Heart right ventricle (tissue), 16 donors: ENCODE data around the gene TRIM23. TPM values are rescaled to one million over a fixed set of nuclear protein-coding genes. Genes with fewer than 3 reads are reported as not detected.

Experiments used
- ATAC-seq, 8 donors: fragments of 200-7000 bp; cut with Tn5 transposase; one replicate each; pipeline ENCODE4 v1.9.1; 2020; ENCODE audit warnings: mild to moderate bottlenecking in 8 of 8, moderate library complexity in 8 of 8, moderate number of reproducible peaks in 1 of 8
- DNase-seq, 2 donors: peaks; one replicate each; pipeline ENCODE4 v3.0.0-alpha.2; 2020
- H3K27ac ChIP-seq, 10 donors: fragments of 200-600 bp; sonication (generic) in 2 of 10; one replicate each; pipeline versions ENCODE4 v1.5.0 to v1.8.0; 2020 to 2022; ENCODE audit warnings: mild to moderate bottlenecking in 3 of 10
- H3K27me3 ChIP-seq, 7 donors: fragments of 200-600 bp; one replicate each; pipeline ENCODE4 v1.8.0; 2021 to 2022; ENCODE audit warnings: mild to moderate bottlenecking in 2 of 7
- H3K36me3 ChIP-seq, 9 donors: fragments of 200-600 bp; sonication (generic) in 1 of 9; one replicate each; pipeline versions ENCODE4 v1.5.0 to v1.8.0; 2020 to 2022; ENCODE audit warnings: mild to moderate bottlenecking in 2 of 9
- H3K4me1 ChIP-seq, 9 donors: fragments of 200-600 bp; sonication (generic) in 1 of 9; one replicate each; pipeline versions ENCODE4 v1.5.0 to v1.8.0; 2020 to 2022; ENCODE audit warnings: mild to moderate bottlenecking in 4 of 9
- H3K4me3 ChIP-seq, 10 donors: fragments of 200-600 bp; sonication (generic) in 2 of 10; one replicate each; pipeline versions ENCODE4 v1.5.0 to v1.8.0; 2020 to 2022; ENCODE audit warnings: mild to moderate bottlenecking in 7 of 10, moderate library complexity in 2 of 10
- H3K9me3 ChIP-seq, 11 donors: fragments of 200-600 bp in 10 of 11; sonication (generic) in 2 of 11; one replicate each; pipeline versions ENCODE4 v1.5.0 to v1.8.0; 2013 to 2022; ENCODE audit warnings: mild to moderate bottlenecking in 2 of 11, control low read depth in 1 of 11, moderate library complexity in 1 of 11
- WGBS, 2 donors: extraction: QIAGEN DNeasy Blood & Tissue Kit; methylation state at CpG; one replicate each; pipeline ENCODE4 v1.1.7; 2013; ENCODE audit warnings: inconsistent platforms in 1 of 2; 5-methylcytosine and 5-hydroxymethylcytosine counted together
- intact Hi-C, 10 donors: fragments of 100-400 bp; cut with DNase I; formaldehyde crosslinking; loops; one replicate each; pipeline versions ENCODE4 v1.11.1 to v1.14.2; 2022
- polyA plus RNA-seq, 2 donors: library from polyadenylated mRNA; stranded (reverse); fragments of 200-250 nt; gene quantifications; one replicate each; pipeline ENCODE4 v1.2.3, GENCODE V29; 2013
- total RNA-seq, 10 donors: library from RNA; stranded (reverse); fragmentation: NEBNext Ultra II Directional in 3 of 10; extraction: Animal tissue kit (Norgen Biotek cat#: 25700) in 3 of 10; gene quantifications; one replicate each; pipeline versions ENCODE4 v1.2.1 to v1.2.4, GENCODE V29; 2021 to 2023
- TF ChIP-seq, protein P1 (sequence below), 9 donors: fragments of 200-600 bp; sonication (generic) in 2 of 9; IDR thresholded peaks; one replicate each; pipeline versions ENCODE4 v1.5.0 to v1.8.0; 2021 to 2022; ENCODE audit warnings: antibody characterized with exemption in 9 of 9, mild to moderate bottlenecking in 5 of 9, moderate library complexity in 1 of 9
- donor health status: Arrhythmogenic right ventricular cardiomyopathy.
- donor health status: ischemic (EF 13 %, LVEDD 7.1; RV severe dilation, severe dysfunction).
- donor health status: healthy with polysubstance abuse.
- donor health status: DM: no; HTN: yes; CAD: no.
- donor health status: DM: no; HTN: no; CAD: no.
- donor health status: ischemic (EF 25% LVEDD 6.9; RV normal size, moderate dysfunction).
- donor health status: ischemic (EF 25% LVEDD 5.7; RV mildly dilated, moderate dysfunction).
- donor health status: healthy.
- donor health status: DM: yes; HTN: yes; CAD: no.
- donor health status: Ischemic cardiomyopathy.
- donor health status: ischemic (EF 35%, LVEDD 5.7; RV mildly dilated, moderate dysfunction).
- donor health status: nonischemic (EF 11% LVEDD 7.7; RV severe dilation, severe dysfunction).
- donor health status: DM: yes; HTN: yes; CAD: no.
- donor health status: PGD.
- donor health status: ischemic (EF 29% LVEDD 5.4; RV normal size, mild dysfunction).
- donor health status: nonischemic (EF 23%, LVEDD 6.1; RV moderate dilation, normal function).

Gene TRIM23
- total and polyA plus RNA-seq, 12 donors: 3.8 to 22.6 (median 17.2) TPM

DNA sequence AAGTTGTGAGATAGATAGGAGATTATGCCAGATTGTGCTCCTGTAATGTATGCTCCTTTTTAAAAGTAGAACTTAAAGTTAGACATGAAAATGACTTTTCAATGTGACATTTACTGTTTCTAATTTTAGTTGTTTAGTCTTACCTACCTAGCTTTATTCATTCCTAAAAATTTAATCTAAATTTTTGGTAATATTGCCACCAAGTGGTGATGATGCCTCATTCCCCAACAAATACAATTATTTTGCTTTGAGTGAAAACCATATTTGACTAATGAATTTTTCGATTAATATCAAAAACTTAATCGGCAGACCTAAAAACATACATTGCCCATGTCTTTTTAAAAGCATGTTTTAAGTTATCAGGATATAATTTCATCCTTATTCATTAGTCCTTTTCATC is 35.4 kb downstream of the TRIM23 start:
- peaks cover 0 to 100% (median 51%) of the 10 kb centered on the region in 9 donors for H3K36me3 ChIP-seq
- H3K27ac ChIP-seq: no peak overlapping the region
- 98% methylated on average over 2 of the region's 2 CpGs for WGBS, 2 donors
- TF ChIP-seq, protein P1, sequence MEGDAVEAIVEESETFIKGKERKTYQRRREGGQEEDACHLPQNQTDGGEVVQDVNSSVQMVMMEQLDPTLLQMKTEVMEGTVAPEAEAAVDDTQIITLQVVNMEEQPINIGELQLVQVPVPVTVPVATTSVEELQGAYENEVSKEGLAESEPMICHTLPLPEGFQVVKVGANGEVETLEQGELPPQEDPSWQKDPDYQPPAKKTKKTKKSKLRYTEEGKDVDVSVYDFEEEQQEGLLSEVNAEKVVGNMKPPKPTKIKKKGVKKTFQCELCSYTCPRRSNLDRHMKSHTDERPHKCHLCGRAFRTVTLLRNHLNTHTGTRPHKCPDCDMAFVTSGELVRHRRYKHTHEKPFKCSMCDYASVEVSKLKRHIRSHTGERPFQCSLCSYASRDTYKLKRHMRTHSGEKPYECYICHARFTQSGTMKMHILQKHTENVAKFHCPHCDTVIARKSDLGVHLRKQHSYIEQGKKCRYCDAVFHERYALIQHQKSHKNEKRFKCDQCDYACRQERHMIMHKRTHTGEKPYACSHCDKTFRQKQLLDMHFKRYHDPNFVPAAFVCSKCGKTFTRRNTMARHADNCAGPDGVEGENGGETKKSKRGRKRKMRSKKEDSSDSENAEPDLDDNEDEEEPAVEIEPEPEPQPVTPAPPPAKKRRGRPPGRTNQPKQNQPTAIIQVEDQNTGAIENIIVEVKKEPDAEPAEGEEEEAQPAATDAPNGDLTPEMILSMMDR (IDR thresholded peaks at IDR 0.05): no peak
- no peaks in the 10 kb centered on the region for H3K27me3 ChIP-seq
- H3K4me1 ChIP-seq: peaks cover 0 to 12% (median 0%) of the 10 kb centered on the region in 9 donors
- no peak overlapping the region for H3K4me3 ChIP-seq
- no peak for ATAC-seq
- intact Hi-C loops: no loop called here
- no peak for DNase-seq
- no peaks in the 10 kb centered on the region for H3K9me3 ChIP-seq

- no peak for DNase-seq
- H3K36me3 ChIP-seq: peaks cover 0 to 96% (median 36%) of the 10 kb centered on the region in 9 donors
- no peak overlapping the region for H3K27ac ChIP-seq
- H3K4me3 ChIP-seq: no peak overlapping the region
- intact Hi-C loops: no loop called here
- no peak for ATAC-seq
- TF ChIP-seq, protein P1 (IDR thresholded peaks at IDR 0.05): no peak
- H3K9me3 ChIP-seq: no peaks in the 10 kb centered on the region
- no peaks in the 10 kb centered on the region for H3K27me3 ChIP-seq
- peaks cover 0 to 3% (median 0%) of the 10 kb centered on the region in 9 donors for H3K4me1 ChIP-seq
Measured at GRCh38 chr5:65577141-65577540, 47.0 kb downstream of the TRIM23 start.

GRCh38 chr5:65570598-65571226 is 53.4 kb downstream of the TRIM23 start:
- Histone ChIP-seq H3K4me1 (peaks cover 0 to 12% (median 4%) of the 10 kb centered on the region in 9 donors), H3K9me3 (no peaks in the 10 kb centered on the region), H3K27ac (no peak overlapping the region), H3K4me3 (no peak overlapping the region), H3K36me3 (peaks cover 0 to 91% (median 21%) of the 10 kb centered on the region in 9 donors), H3K27me3 (no peaks in the 10 kb centered on the region)
- no peak for ATAC-seq
- no peak for DNase-seq
- WGBS, 2 donors: 93 to 95% methylated on average over 2 of the region's 2 CpGs
- TF ChIP-seq, protein P1 (IDR thresholded peaks at IDR 0.05): no peak
- intact Hi-C loops: no loop called here

DNA sequence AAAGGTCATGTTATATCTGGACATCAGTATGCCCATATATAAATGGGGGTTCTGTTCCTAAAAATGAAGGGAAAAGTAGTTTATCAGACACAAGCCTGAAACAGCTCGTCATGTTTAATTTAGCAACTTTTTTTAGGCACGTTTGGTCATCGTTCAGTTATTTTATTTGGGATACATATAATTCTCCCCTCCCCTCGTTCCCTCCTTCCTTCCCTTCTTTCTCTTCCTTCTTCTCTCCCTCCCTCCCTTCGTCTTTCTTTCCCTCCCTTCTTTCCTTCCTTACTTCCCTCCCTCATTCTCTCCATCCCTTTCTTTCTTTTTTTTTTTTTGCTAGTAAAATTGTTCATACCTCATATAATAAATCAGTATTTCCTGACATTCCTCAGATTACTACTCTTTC is 57.6 kb downstream of the TRIM23 start:
- no peaks in the 10 kb centered on the region for H3K27me3 ChIP-seq
- no peak for DNase-seq
- no peak for ATAC-seq
- peaks cover 2 to 43% (median 33%) of the 10 kb centered on the region in 9 donors for H3K4me1 ChIP-seq
- no peak overlapping the region for H3K27ac ChIP-seq
- no peak overlapping the region for H3K4me3 ChIP-seq
- TF ChIP-seq, protein P1 (IDR thresholded peaks at IDR 0.05): no peak
- intact Hi-C loops: no loop called here
- peaks cover 0 to 55% (median 9%) of the 10 kb centered on the region in 9 donors for H3K36me3 ChIP-seq
- H3K9me3 ChIP-seq: no peaks in the 10 kb centered on the region
- WGBS, 2 donors: 76 to 85% methylated on average over 5 of the region's 5 CpGs
